H1 (cell line): ENCODE data around the gene WDR45B. TPM values are rescaled to one million over a fixed set of nuclear protein-coding genes. Genes with fewer than 3 reads are reported as not detected.
A peak's percentile ranks its signal among the peaks of the same experiment; 100 is the strongest.

Experiments used
- CTCF ChIA-PET: fragments of 300-600 bp; sonication (Branson Sonifier 250); formaldehyde crosslinking; loops from one replicate; lab custom pipeline; 2021; ENCODE audit not compliant: partially characterized antibody; lab: Charles Lee
- POLR2A ChIA-PET: fragments of 300-600 bp; sonication (Branson Sonifier 250); formaldehyde crosslinking; loops from one replicate; lab custom pipeline; 2021; ENCODE audit warnings: inconsistent platforms; ENCODE audit not compliant: partially characterized antibody; lab: Charles Lee
- DNase-seq, 2 experiments: peaks; one replicate each; pipeline versions ENCODE4 v3.0.0 to v3.0.0-alpha.2; 2010 to 2022; ENCODE audit warnings: low spot score in 2 of 2, low read depth in 1 of 2, mixed read lengths in 1 of 2
- FAIRE-seq: peaks from 2 replicates; lab custom pipeline; 2011; peaks lifted over from hg19 to GRCh38; lab: Jason Lieb, UNC
- H2AFZ ChIP-seq: 2 replicates; pipeline ENCODE4 v1.8.1; 2012; ENCODE audit warnings: low read length, inconsistent platforms
- H2AK5ac ChIP-seq: 2 replicates; pipeline ENCODE4 v1.6.1; 2013; ENCODE audit warnings: low read depth, low read length
- H2BK120ac ChIP-seq: replicated peaks from 2 replicates; pipeline ENCODE3; 2013; ENCODE audit warnings: low read depth, low read length, inconsistent platforms
- H2BK12ac ChIP-seq: 2 replicates; pipeline ENCODE4 v1.6.1; 2013; ENCODE audit warnings: low read depth, low read length
- H2BK15ac ChIP-seq: 2 replicates; pipeline ENCODE4 v1.6.1; 2013; ENCODE audit warnings: low read length
- H2BK20ac ChIP-seq: 2 replicates; pipeline ENCODE4 v1.6.1; 2013; ENCODE audit warnings: low read length
- H2BK5ac ChIP-seq: 2 replicates; pipeline ENCODE4 v1.6.1; 2013; ENCODE audit warnings: low read depth, low read length
- H3K14ac ChIP-seq: 2 replicates; pipeline ENCODE4 v1.6.1; 2013; ENCODE audit warnings: inconsistent platforms; ENCODE audit not compliant: insufficient read length
- H3K18ac ChIP-seq: 2 replicates; pipeline ENCODE4 v1.6.1; 2013; ENCODE audit warnings: low read length; ENCODE audit errors: extremely low read depth
- H3K23ac ChIP-seq: 2 replicates; pipeline ENCODE4 v1.6.1; 2013; ENCODE audit warnings: inconsistent platforms; ENCODE audit not compliant: insufficient read length
- H3K23me2 ChIP-seq: 2 replicates; pipeline ENCODE4 v1.6.1; 2013; ENCODE audit warnings: low read depth, low read length
- H3K27ac ChIP-seq: 2 replicates; pipeline ENCODE4 v1.6.1; 2011; ENCODE audit warnings: low read depth, low read length, inconsistent platforms
- H3K27me3 ChIP-seq, 4 experiments: replicated peaks in 1 of 4; 1 replicate in 1 of 4; 2 replicates in 3 of 4; pipeline versions ENCODE4 v1.6.1 to v1.8.1; 2011 to 2013; ENCODE audit warnings: low read length in 3 of 4, mild to moderate bottlenecking in 3 of 4, inconsistent platforms in 2 of 4, mixed read lengths in 2 of 4, moderate library complexity in 1 of 4; ENCODE audit not compliant: control insufficient read depth in 3 of 4, insufficient read depth in 3 of 4; ENCODE audit errors: extremely low read depth in 1 of 4
- H3K36me3 ChIP-seq, 4 experiments: 2 replicates each; pipeline versions ENCODE4 v1.6.1 to v1.8.1; 2011 to 2013; ENCODE audit warnings: mild to moderate bottlenecking in 4 of 4, low read length in 3 of 4, moderate library complexity in 2 of 4, control low read depth in 1 of 4, inconsistent platforms in 1 of 4; ENCODE audit not compliant: insufficient read depth in 4 of 4, control insufficient read depth in 2 of 4
- H3K4ac ChIP-seq: replicated peaks from 2 replicates; pipeline ENCODE3; 2013; ENCODE audit warnings: low read length, low read depth, mixed read lengths, inconsistent platforms; ENCODE audit not compliant: insufficient read length
- H3K4me1 ChIP-seq, 4 experiments: replicated peaks in 1 of 4; 1 replicate in 1 of 4; 2 replicates in 3 of 4; pipeline versions ENCODE4 v1.6.1 to v1.8.1; 2011 to 2013; ENCODE audit warnings: low read length in 3 of 4, inconsistent platforms in 2 of 4, mixed read lengths in 1 of 4; ENCODE audit not compliant: insufficient read depth in 4 of 4, control insufficient read depth in 3 of 4
- H3K4me2 ChIP-seq, 2 experiments: 2 replicates each; pipeline versions ENCODE4 v1.6.1 to v1.8.1; 2011 to 2013; ENCODE audit warnings: low read depth in 2 of 2, low read length in 2 of 2, control low read depth in 1 of 2, inconsistent platforms in 1 of 2, mild to moderate bottlenecking in 1 of 2; ENCODE audit not compliant: insufficient read depth in 1 of 2
- H3K4me3 ChIP-seq, 4 experiments: fragments of 200-600, 300-600 bp in 1 of 4; sonication (generic), shearing (Covaris generic), sonication (Bioruptor Twin) in 1 of 4; 2 replicates each; pipeline versions ENCODE4 v1.5.1 to v1.8.1; 2011 to 2016; ENCODE audit warnings: low read length in 4 of 4, low read depth in 3 of 4, control low read depth in 2 of 4, inconsistent platforms in 2 of 4, mild to moderate bottlenecking in 2 of 4, mixed read lengths in 1 of 4, moderate library complexity in 1 of 4; ENCODE audit not compliant: insufficient read depth in 2 of 4; ENCODE audit errors: extremely low read depth in 1 of 4
- H3K56ac ChIP-seq: replicated peaks from 2 replicates; pipeline ENCODE3; 2013; ENCODE audit warnings: low read depth, mild to moderate bottlenecking, mixed read lengths, low read length, inconsistent platforms; ENCODE audit not compliant: insufficient read length
- H3K79me1 ChIP-seq: 2 replicates; pipeline ENCODE4 v1.6.1; 2013; ENCODE audit warnings: low read depth, low read length, control low read depth
- H3K79me2 ChIP-seq, 2 experiments: 2 replicates each; pipeline versions ENCODE4 v1.6.1 to v1.8.1; 2012 to 2013; ENCODE audit warnings: low read length in 2 of 2, mild to moderate bottlenecking in 2 of 2, inconsistent platforms in 1 of 2; ENCODE audit not compliant: insufficient read depth in 2 of 2, control insufficient read depth in 1 of 2
- H3K9ac ChIP-seq, 4 experiments: replicated peaks in 1 of 4; 1 replicate in 1 of 4; 2 replicates in 3 of 4; pipeline versions ENCODE4 v1.6.1 to v1.8.1; 2011 to 2013; ENCODE audit warnings: low read depth in 3 of 4, low read length in 3 of 4, control low read depth in 2 of 4, mild to moderate bottlenecking in 2 of 4, moderate library complexity in 2 of 4, inconsistent platforms in 1 of 4; ENCODE audit errors: extremely low read depth in 1 of 4
- H3K9me3 ChIP-seq, 2 experiments: 2 replicates each; pipeline versions ENCODE4 v1.6.1 to v1.8.1; 2012 to 2013; ENCODE audit warnings: mild to moderate bottlenecking in 2 of 2, moderate library complexity in 2 of 2, control low read depth in 1 of 2, inconsistent platforms in 1 of 2, low read depth in 1 of 2, low read length in 1 of 2, mixed read lengths in 1 of 2; ENCODE audit not compliant: insufficient read depth in 2 of 2
- H4K20me1 ChIP-seq, 2 experiments: replicated peaks in 1 of 2; 2 replicates each; pipeline versions ENCODE3 to v1.8.1; 2011 to 2013; ENCODE audit warnings: inconsistent platforms in 2 of 2, low read length in 2 of 2, mild to moderate bottlenecking in 1 of 2; ENCODE audit not compliant: insufficient read depth in 2 of 2, control insufficient read depth in 1 of 2
- H4K5ac ChIP-seq: 2 replicates; pipeline ENCODE4 v1.6.1; 2013; ENCODE audit warnings: low read length, low read depth, mixed read lengths, inconsistent platforms; ENCODE audit not compliant: insufficient read length
- H4K8ac ChIP-seq: 2 replicates; pipeline ENCODE4 v1.8.0; 2013; ENCODE audit warnings: mild to moderate bottlenecking, moderate library complexity, low read length, inconsistent platforms; ENCODE audit not compliant: insufficient read depth; ENCODE audit errors: extremely low read depth
- H4K91ac ChIP-seq: replicated peaks from 2 replicates; pipeline ENCODE3; 2013; ENCODE audit warnings: low read length, mixed read lengths, inconsistent platforms; ENCODE audit not compliant: insufficient read length
- BACH1 ChIP-seq: IDR thresholded peaks from 2 replicates; pipeline ENCODE4 v1.6.1; 2012; ENCODE audit warnings: low read length, improper control_type of control experiment
- EP300 ChIP-seq, 2 experiments: IDR thresholded peaks; 1 replicate in 1 of 2; 2 replicates in 1 of 2; pipeline ENCODE4 v1.6.1; 2011 to 2012; ENCODE audit warnings: low read depth in 2 of 2, low read length in 2 of 2, mild to moderate bottlenecking in 2 of 2, borderline replicate concordance in 1 of 2, inconsistent platforms in 1 of 2, moderate library complexity in 1 of 2
- GABPA ChIP-seq: IDR thresholded peaks from 2 replicates; pipeline ENCODE4 v1.6.1; 2011; ENCODE audit warnings: mild to moderate bottlenecking, low read length, moderate library complexity, borderline replicate concordance; ENCODE audit not compliant: insufficient read depth
- HDAC6 ChIP-seq: IDR thresholded peaks from one replicate; pipeline ENCODE4 v1.7.1; 2012; ENCODE audit warnings: low read depth, mild to moderate bottlenecking, inconsistent platforms, low read length, moderate library complexity
- MAFK ChIP-seq: IDR thresholded peaks from 2 replicates; pipeline ENCODE4 v1.6.1; 2012; ENCODE audit warnings: low read depth, mild to moderate bottlenecking, improper control_type of control experiment, low read length
- NRF1 ChIP-seq: IDR thresholded peaks from 2 replicates; pipeline ENCODE4 v1.6.1; 2011; ENCODE audit warnings: mild to moderate bottlenecking, low read depth, low read length, improper control_type of control experiment
- SIRT6 ChIP-seq: IDR thresholded peaks from one replicate; pipeline ENCODE4 v1.7.1; 2012; ENCODE audit warnings: low read length, inconsistent platforms
- WGBS, 2 experiments: shearing (Covaris generic) in 1 of 2; methylation state at CpG; one replicate each; pipeline versions ENCODE4 v1.1.6 to v1.1.7; 2013 to 2015; ENCODE audit warnings: low lambda C conversion rate in 2 of 2, mixed read lengths in 2 of 2, inconsistent platforms in 1 of 2, low coverage in 1 of 2, missing lambda C conversion rate in 1 of 2; ENCODE audit not compliant: insufficient replicate concordance in 2 of 2, insufficient coverage in 1 of 2, insufficient read length in 1 of 2; ENCODE audit errors: extremely low coverage in 1 of 2, missing lambda C conversion rate in 1 of 2; 5-methylcytosine and 5-hydroxymethylcytosine counted together
- polyA plus RNA-seq, 7 experiments: library from polyadenylated mRNA; depleted of rRNA in 3 of 7; stranded (reverse) in 5 of 7; unstranded in 2 of 7; fragments of >200 nt in 5 of 7; fragments of 200-250 nt in 2 of 7; gene quantifications; 1 replicate in 5 of 7; 2 replicates in 1 of 7; 4 replicates in 1 of 7; pipeline versions ENCODE4 v1.2.1 to v1.2.3, GENCODE V29; 2011 to 2013; ENCODE audit warnings: missing spikeins in 2 of 7, mixed read lengths in 2 of 7
- total RNA-seq: library from RNA; stranded (reverse); fragmentation: NEBNext Ultra II Directional; extraction: Animal tissue kit (Norgen Biotek cat#: 25700); gene quantifications from 2 replicates; pipeline ENCODE4 v1.2.1, GENCODE V29; 2021
- TF ChIP-seq, protein P1 (sequence below): IDR thresholded peaks from 2 replicates; pipeline ENCODE4 v1.6.1; 2011; ENCODE audit warnings: low read length, improper control_type of control experiment

Gene WDR45B
- total and polyA plus RNA-seq, 2 of the 8 experiments (the other 6 are each of a cell fraction or from before 2014, with no cell fraction given) = 82.0 to 100 TPM

DNA sequence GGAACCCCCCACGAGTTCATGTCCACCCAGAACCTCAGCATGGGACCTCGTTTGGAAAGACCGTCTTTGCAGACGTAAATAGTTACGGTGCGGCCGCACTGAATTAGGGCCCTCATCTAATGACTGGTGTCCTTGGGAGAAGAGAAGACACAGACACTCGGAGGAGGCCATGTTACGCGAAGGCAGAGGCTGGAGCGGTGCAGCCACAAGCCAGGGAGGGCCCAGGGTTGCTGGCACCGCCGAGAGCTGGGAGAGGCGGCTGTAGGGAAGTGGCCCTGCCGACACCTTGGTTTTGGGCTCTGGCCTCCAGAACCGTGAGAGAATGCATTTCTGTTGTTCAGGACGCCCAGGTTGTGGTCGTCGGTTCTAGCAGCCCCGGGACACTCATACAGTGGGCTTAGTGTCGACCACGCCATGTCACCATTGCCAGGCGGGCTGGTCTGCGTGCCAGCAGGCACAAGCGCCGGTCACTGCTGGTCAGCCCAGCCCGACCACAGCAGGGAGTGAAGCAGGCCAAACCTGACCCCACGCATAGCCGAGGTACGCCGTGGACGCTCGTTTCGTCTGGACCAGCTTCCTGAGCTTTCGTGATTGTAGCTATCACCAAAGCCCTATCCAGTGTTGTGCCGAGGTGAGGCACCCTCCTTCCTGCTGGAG, 10.7 kb upstream of the WDR45B start:
- Histone ChIP-seq H3K4me2 (no peak overlapping the region), H3K14ac (no peak overlapping the region), H3K56ac (no peak overlapping the region), H4K91ac (peak overlapping the region; percentile 35), H3K27ac (no peak overlapping the region), H2BK120ac (no peak overlapping the region), H3K4me3 (no peak overlapping the region), H3K9me3 (peaks cover 0 to 4% of the 10 kb centered on the region in 2 experiments; a peak in 1 of 4 replicates), H3K79me1 (no peaks in the 10 kb centered on the region), H2AK5ac (no peak overlapping the region), H4K8ac (no peak overlapping the region), H3K4me1 (no peaks in the 10 kb centered on the region), H3K23me2 (no peaks in the 10 kb centered on the region), H3K4ac (no peak overlapping the region), H2BK15ac (no peak overlapping the region), H3K9ac (no peak overlapping the region), H3K23ac (no peak overlapping the region), H3K36me3 (no peaks in the 10 kb centered on the region; a peak in 1 of 8 replicates), H2AFZ (no peak overlapping the region), H3K18ac (no peak overlapping the region), H4K5ac (no peak overlapping the region), H4K20me1 (peaks cover 0 to 9% of the 10 kb centered on the region in 2 experiments), H3K27me3 (no peaks in the 10 kb centered on the region), H2BK20ac (no peak overlapping the region), H2BK12ac (no peak overlapping the region), H2BK5ac (no peak overlapping the region), H3K79me2 (no peaks in the 10 kb centered on the region)
- no peak for TF ChIP-seq MAFK
- TF ChIP-seq HDAC6 = no peak
- no peak for TF ChIP-seq SIRT6
- TF ChIP-seq, protein P1, sequence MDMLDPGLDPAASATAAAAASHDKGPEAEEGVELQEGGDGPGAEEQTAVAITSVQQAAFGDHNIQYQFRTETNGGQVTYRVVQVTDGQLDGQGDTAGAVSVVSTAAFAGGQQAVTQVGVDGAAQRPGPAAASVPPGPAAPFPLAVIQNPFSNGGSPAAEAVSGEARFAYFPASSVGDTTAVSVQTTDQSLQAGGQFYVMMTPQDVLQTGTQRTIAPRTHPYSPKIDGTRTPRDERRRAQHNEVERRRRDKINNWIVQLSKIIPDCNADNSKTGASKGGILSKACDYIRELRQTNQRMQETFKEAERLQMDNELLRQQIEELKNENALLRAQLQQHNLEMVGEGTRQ = no peak
- TF ChIP-seq EP300 (IDR thresholded peaks at IDR 0.05; ENCODE audit: borderline replicate concordance in 1 of 2, low read depth in 2 of 2, low read length in 2 of 2) = no peak
- no peak for TF ChIP-seq BACH1
- TF ChIP-seq GABPA = no peak
- no peak for TF ChIP-seq NRF1
- 91% methylated on average over 36 of the region's 36 CpGs; no CpG with 5 or more reads in 1 of the 2 experiments for WGBS, 2 experiments
- FAIRE-seq (no peak), DNase-seq (no peak)
- ChIA-PET CTCF (interaction anchor here (1.3 to 2.2 kb wide), 2 partner anchors 9 to 10 kb away, joined by 6 to 14 read pairs; no protein-coding TSS in a partner anchor), POLR2A (interaction anchor here (1.6 kb wide), 1 partner anchor 9 kb away, joined by 4 read pairs; no protein-coding TSS in a partner anchor)
